HCT116 (cell line): ENCODE measurements around the gene CYP2C19. TPM values are rescaled to one million over a fixed set of nuclear protein-coding genes. Genes with fewer than 3 reads are reported as not detected.

Experiments
- ATAC-seq: fragments of 200-7000 bp; cut with Tn5 transposase; 2 replicates; pipeline ENCODE4 v1.9.1; 2020; ENCODE audit warnings: mild to moderate bottlenecking, moderate library complexity
- BruUV-seq: library from RNA; stranded (reverse); fragments of 400-500 nt; replicated peaks from 2 replicates; lab custom pipeline; 2021; lab: Mats Ljungman, UMichigan
- CTCF ChIA-PET: fragments of 300-600 bp; sonication (Branson Sonifier 250); formaldehyde crosslinking; loops from one replicate; lab custom pipeline; 2021; ENCODE audit warnings: antibody characterized with exemption; lab: Charles Lee
- POLR2A ChIA-PET: fragments of 300-600, 350-600 bp; sonication (Branson Sonifier 250); formaldehyde crosslinking; loops from one replicate; lab custom pipeline; 2021; ENCODE audit warnings: antibody characterized with exemption; lab: Charles Lee
- RAD21 ChIA-PET, 2 experiments: fragments of 300-600 bp; sonication (Branson Sonifier 250); formaldehyde crosslinking; loops; one replicate each; lab custom pipeline; 2023; ENCODE audit warnings: low total read pairs in 2 of 2; ENCODE audit not compliant: uncharacterized antibody in 2 of 2, unreplicated experiment in 2 of 2, low non-redundant PET in 1 of 2; lab: Charles Lee
- DNase-seq: peaks from one replicate; pipeline ENCODE4 v3.0.0-alpha.2; 2010; ENCODE audit warnings: low read depth, low spot score
- H2AFZ ChIP-seq: fragments of 200-600 bp; shearing (Covaris generic), sonication (generic); 2 replicates; pipeline ENCODE4 v1.6.1; 2017; ENCODE audit warnings: low read depth, mixed run types, mixed read lengths, antibody characterized with exemption, low read length; ENCODE audit not compliant: poor library complexity, severe bottlenecking
- H3K27ac ChIP-seq: 2 replicates; pipeline ENCODE4 v1.5.1; 2012; ENCODE audit warnings: low read depth, low read length
- H3K27me3 ChIP-seq: fragments of 200-600 bp; sonication (generic); 2 replicates; pipeline ENCODE4 v1.6.1; 2016; ENCODE audit warnings: mixed run types, low read length, mixed read lengths; ENCODE audit not compliant: insufficient read depth
- H3K36me3 ChIP-seq, 2 experiments: fragments of 200-500 bp in 1 of 2; fragments of 200-600 bp in 1 of 2; sonication (Bioruptor generic) in 1 of 2; sonication (generic) in 1 of 2; 2 replicates each; pipeline versions ENCODE4 v1.5.1 to v1.6.1; 2014 to 2016; ENCODE audit warnings: low read length in 2 of 2, inconsistent platforms in 1 of 2, mixed read lengths in 1 of 2, mixed run types in 1 of 2; ENCODE audit not compliant: insufficient read depth in 2 of 2, control insufficient read depth in 1 of 2
- H3K4me1 ChIP-seq, 2 experiments: fragments of 200-600 bp in 1 of 2; sonication (generic) in 1 of 2; 2 replicates each; pipeline versions ENCODE4 v1.5.1 to v1.6.1; 2012 to 2017; ENCODE audit warnings: low read length in 2 of 2, inconsistent platforms in 1 of 2, mild to moderate bottlenecking in 1 of 2, mixed read lengths in 1 of 2, mixed run types in 1 of 2, moderate library complexity in 1 of 2; ENCODE audit not compliant: insufficient read depth in 2 of 2, control insufficient read depth in 1 of 2
- H3K4me2 ChIP-seq: fragments of 200-600 bp; sonication (generic); 2 replicates; pipeline ENCODE4 v1.6.1; 2017; ENCODE audit warnings: mixed run types, low read length, mixed read lengths
- H3K4me3 ChIP-seq, 2 experiments: fragments of 200-600 bp in 1 of 2; sonication (generic) in 1 of 2; replicated peaks in 1 of 2; 2 replicates each; pipeline ENCODE4 v1.5.1; 2011 to 2016; ENCODE audit warnings: low read length in 2 of 2, control low read depth in 1 of 2, low read depth in 1 of 2, mild to moderate bottlenecking in 1 of 2, mixed read lengths in 1 of 2, mixed run types in 1 of 2
- H3K79me2 ChIP-seq: fragments of 200-600 bp; sonication (generic); 2 replicates; pipeline ENCODE4 v1.6.1; 2017; ENCODE audit warnings: mild to moderate bottlenecking, mixed run types, low read length, moderate library complexity, mixed read lengths; ENCODE audit not compliant: insufficient read depth
- H3K9ac ChIP-seq: fragments of 200-600 bp; sonication (generic); 2 replicates; pipeline ENCODE4 v1.6.1; 2016; ENCODE audit warnings: low read length, mixed read lengths
- H3K9me2 ChIP-seq: fragments of 200-600 bp; sonication (generic), shearing (Covaris generic); 2 replicates; pipeline ENCODE4 v1.6.1; 2017; ENCODE audit warnings: mixed run types, mild to moderate bottlenecking, moderate library complexity; ENCODE audit not compliant: insufficient read depth
- H3K9me3 ChIP-seq, 2 experiments: fragments of 200-500 bp in 1 of 2; fragments of 200-600 bp in 1 of 2; sonication (Bioruptor generic) in 1 of 2; sonication (generic) in 1 of 2; 2 replicates each; pipeline ENCODE4 v1.6.1; 2014 to 2017; ENCODE audit warnings: low read length in 2 of 2, mixed read lengths in 2 of 2, inconsistent platforms in 1 of 2, low read depth in 1 of 2, mild to moderate bottlenecking in 1 of 2, mixed run types in 1 of 2, moderate library complexity in 1 of 2; ENCODE audit not compliant: control insufficient read depth in 1 of 2, insufficient read depth in 1 of 2
- H4K20me1 ChIP-seq: fragments of 200-600 bp; sonication (generic), shearing (Covaris generic); 2 replicates; pipeline ENCODE4 v1.6.1; 2017; ENCODE audit warnings: mixed run types, mild to moderate bottlenecking, moderate library complexity; ENCODE audit not compliant: insufficient read depth
- CBX3 ChIP-seq: IDR thresholded peaks from 2 replicates; pipeline ENCODE4 v1.6.1; 2012; ENCODE audit warnings: low read depth
- EGR1 ChIP-seq: IDR thresholded peaks from 2 replicates; pipeline ENCODE4 v1.6.1; 2012; ENCODE audit warnings: low read depth
- ELF1 ChIP-seq: IDR thresholded peaks from 2 replicates; pipeline ENCODE4 v1.6.1; 2012; ENCODE audit warnings: low read depth, borderline replicate concordance
- EZH2 ChIP-seq: fragments of 200-600 bp; sonication (generic); IDR thresholded peaks from 2 replicates; pipeline ENCODE4 v1.6.1; 2017; ENCODE audit warnings: antibody characterized with exemption, mixed run types
- EZH2phosphoT487 ChIP-seq: fragments of 200-600 bp; IDR thresholded peaks from 2 replicates; pipeline ENCODE4 v1.6.1; 2018; ENCODE audit warnings: antibody characterized with exemption, borderline replicate concordance
- MAX ChIP-seq: IDR thresholded peaks from 2 replicates; pipeline ENCODE4 v1.6.1; 2012
- POLR2A ChIP-seq: IDR thresholded peaks from 2 replicates; pipeline ENCODE4 v1.7.0; 2011; ENCODE audit warnings: borderline replicate concordance; ENCODE audit not compliant: insufficient read depth, insufficient read length; ENCODE audit errors: extremely low read depth
- intact Hi-C: fragments of 100-400 bp; cut with micrococcal nuclease; formaldehyde crosslinking; loops from 2 replicates; pipeline ENCODE4 v1.10.0; 2022
- total RNA-seq: library from RNA; stranded (reverse); gene quantifications from one replicate; pipeline ENCODE4 v1.2.1, GENCODE V29; 2021; ENCODE audit not compliant: unreplicated experiment
- TF ChIP-seq, protein P1 (sequence below): IDR thresholded peaks from 2 replicates; pipeline ENCODE4 v1.6.1; 2012; ENCODE audit warnings: low read depth
- TF ChIP-seq, protein P2 (sequence below): IDR thresholded peaks from 2 replicates; pipeline ENCODE4 v1.6.1; 2012

CYP2C19 gene
- total RNA-seq, 1 experiment from 2014 or later: not detected

DNA sequence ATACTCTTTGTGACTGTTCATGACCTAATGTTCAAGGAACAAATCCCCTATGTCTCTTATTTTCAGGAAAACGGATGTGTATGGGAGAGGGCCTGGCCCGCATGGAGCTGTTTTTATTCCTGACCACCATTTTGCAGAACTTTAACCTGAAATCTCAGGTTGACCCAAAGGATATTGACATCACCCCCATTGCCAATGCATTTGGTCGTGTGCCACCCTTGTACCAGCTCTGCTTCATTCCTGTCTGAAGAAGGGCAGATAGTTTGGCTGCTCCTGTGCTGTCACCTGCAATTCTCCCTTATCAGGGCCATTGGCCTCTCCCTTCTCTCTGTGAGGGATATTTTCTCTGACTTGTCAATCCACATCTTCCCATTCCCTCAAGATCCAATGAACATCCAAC, 27.3 kb upstream of the CYP2C19 start (continued):
- TF ChIP-seq, protein P1, sequence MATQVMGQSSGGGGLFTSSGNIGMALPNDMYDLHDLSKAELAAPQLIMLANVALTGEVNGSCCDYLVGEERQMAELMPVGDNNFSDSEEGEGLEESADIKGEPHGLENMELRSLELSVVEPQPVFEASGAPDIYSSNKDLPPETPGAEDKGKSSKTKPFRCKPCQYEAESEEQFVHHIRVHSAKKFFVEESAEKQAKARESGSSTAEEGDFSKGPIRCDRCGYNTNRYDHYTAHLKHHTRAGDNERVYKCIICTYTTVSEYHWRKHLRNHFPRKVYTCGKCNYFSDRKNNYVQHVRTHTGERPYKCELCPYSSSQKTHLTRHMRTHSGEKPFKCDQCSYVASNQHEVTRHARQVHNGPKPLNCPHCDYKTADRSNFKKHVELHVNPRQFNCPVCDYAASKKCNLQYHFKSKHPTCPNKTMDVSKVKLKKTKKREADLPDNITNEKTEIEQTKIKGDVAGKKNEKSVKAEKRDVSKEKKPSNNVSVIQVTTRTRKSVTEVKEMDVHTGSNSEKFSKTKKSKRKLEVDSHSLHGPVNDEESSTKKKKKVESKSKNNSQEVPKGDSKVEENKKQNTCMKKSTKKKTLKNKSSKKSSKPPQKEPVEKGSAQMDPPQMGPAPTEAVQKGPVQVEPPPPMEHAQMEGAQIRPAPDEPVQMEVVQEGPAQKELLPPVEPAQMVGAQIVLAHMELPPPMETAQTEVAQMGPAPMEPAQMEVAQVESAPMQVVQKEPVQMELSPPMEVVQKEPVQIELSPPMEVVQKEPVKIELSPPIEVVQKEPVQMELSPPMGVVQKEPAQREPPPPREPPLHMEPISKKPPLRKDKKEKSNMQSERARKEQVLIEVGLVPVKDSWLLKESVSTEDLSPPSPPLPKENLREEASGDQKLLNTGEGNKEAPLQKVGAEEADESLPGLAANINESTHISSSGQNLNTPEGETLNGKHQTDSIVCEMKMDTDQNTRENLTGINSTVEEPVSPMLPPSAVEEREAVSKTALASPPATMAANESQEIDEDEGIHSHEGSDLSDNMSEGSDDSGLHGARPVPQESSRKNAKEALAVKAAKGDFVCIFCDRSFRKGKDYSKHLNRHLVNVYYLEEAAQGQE: no peak
- no peak for TF ChIP-seq ELF1
- no peak for TF ChIP-seq EZH2
- TF ChIP-seq, protein P2, sequence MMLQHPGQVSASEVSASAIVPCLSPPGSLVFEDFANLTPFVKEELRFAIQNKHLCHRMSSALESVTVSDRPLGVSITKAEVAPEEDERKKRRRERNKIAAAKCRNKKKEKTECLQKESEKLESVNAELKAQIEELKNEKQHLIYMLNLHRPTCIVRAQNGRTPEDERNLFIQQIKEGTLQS: no peak
- TF ChIP-seq POLR2A: no peak

DNA sequence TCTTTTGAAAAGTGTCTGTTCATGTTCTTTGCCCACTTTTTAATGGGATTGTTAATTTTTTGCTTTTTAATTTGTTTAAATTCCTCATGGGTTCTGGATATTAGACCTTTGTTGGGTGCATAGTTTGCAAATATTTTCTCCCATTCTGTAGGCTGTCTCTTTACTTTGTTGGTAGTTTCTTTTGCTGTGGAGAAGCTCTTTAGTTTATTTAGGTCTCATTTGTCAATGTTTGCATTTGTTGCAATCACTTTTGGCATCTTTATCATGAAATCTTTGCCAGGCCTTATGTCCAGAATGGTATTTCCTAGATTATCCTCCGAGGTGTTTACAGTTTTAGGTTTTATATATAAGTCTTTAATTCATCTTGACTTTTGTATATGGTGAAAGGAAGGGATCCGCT, 23.9 kb upstream of the CYP2C19 start:
- Histone ChIP-seq H3K4me2 (no peak overlapping the region), H3K79me2 (no peaks in the 10 kb centered on the region), H3K9ac (no peak overlapping the region), H3K27ac (no peak overlapping the region), H3K9me2 (no peaks in the 10 kb centered on the region), H2AFZ (no peak overlapping the region), H4K20me1 (no peaks in the 10 kb centered on the region), H3K4me3 (no peak overlapping the region), H3K4me1 (no peaks in the 10 kb centered on the region), H3K9me3 (no peaks in the 10 kb centered on the region), H3K36me3 (no peaks in the 10 kb centered on the region), H3K27me3 (no peaks in the 10 kb centered on the region)
- no TSS peak for BruUV-seq
- DNase-seq: no peak
- intact Hi-C loops: no loop called here
- ChIA-PET POLR2A (no interaction called here), RAD21 (no interaction called here), CTCF (no interaction called here)
- TF ChIP-seq, protein P2: no peak
- TF ChIP-seq MAX (no peak), EGR1 (no peak), EZH2phosphoT487 (no peak), EZH2 (no peak), CBX3 (no peak)
- ATAC-seq: no peak
